Measurements from ENCODE around the gene FOXQ1.

DNA sequence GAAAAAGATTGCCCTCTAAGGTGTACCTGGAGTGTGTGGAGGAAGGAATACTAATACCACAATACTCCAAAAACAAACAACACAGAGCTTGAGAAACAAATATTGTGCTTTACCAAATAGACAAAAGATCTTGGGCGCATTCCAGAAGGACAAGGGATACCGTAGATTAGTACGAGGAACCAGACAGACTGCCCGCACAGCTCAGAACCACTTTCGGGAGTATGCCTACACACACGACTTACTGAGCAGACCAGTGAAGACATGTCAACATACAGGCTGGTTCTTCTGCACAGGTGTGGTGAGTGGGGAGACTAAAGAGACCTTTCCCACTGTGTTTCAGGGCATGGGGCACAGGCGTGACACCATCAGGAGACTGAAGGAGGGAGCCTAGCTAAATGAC is 15.8 kb upstream of the FOXQ1 start:
- no peak for TF ChIP-seq CTCF (IDR thresholded peaks at IDR 0.05)
- no peak for TF ChIP-seq POLR2AphosphoS5 (IDR thresholded peaks at IDR 0.05; ENCODE audit: low read depth, low read length)
- no peak for TF ChIP-seq REST (IDR thresholded peaks at IDR 0.05; ENCODE audit: insufficient read depth in 1 of 2, low read depth in 2 of 2, low read length in 1 of 2)
- no peak for TF ChIP-seq SIN3A (IDR thresholded peaks at IDR 0.05; ENCODE audit: borderline replicate concordance, insufficient read depth, low read depth, low read length)
- no peak for TF ChIP-seq TCF7L2 (IDR thresholded peaks at IDR 0.05; ENCODE audit: low read depth, low read length)

Data from Panc1 (cell line).